Hematopoietic multipotent progenitor cell treated with erythropoietin and hydrocortisone succinate and interleukin-3 and kit ligand, for 8 days (in vitro differentiated cells): Measurements from ENCODE around the gene S1PR5.

Experiments used
- DNase-seq: peaks from one replicate; pipeline ENCODE4 v3.0.0-alpha.2; 2015

Gene S1PR5

DNA sequence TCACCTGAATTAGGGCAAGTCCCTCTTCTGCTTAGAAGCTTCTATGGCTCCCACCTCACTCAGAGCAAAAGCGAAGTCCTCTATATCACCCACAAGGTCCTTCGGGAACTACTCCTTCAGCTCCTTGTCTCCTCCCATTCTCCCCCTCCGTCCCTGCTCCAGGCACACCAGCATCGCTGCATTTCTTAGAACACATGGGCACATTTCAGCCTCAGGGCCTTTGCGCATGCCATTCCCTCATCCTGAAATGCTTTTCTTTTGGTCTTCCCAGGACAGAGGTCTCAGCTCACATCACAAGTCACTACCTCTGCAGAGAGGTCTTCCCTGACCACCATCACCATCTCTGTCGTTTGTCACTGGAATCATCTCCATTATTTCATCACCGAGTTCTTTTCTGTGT lies 4.0 kb downstream of the S1PR5 start:
- no peak for DNase-seq

DNA sequence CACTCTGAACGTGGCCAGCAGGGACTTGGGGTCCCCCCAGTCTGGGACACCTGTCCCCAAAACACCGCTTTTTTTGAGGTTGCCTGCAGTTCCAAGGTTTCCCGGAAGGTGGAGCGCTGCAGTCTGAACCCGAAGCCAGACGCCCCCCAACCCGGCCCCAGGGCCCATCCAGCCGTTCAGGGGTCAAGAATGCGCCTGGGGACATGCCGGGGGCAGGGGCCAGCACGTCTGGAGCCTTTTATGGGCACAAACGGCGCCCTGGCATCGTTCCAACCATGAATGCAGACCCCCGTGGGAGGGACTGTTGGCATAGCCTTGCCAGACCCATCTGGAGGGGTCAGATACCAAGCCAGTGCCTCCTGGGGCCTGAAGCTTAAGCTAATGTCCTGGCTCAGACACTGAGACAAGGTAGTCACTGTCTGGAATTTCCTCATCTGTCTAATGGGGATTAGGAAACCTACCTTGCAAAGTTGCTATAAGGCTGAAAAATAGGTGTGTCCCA lies 6.9 kb downstream of the S1PR5 start:
- DNase-seq: peak; percentile 50

DNA sequence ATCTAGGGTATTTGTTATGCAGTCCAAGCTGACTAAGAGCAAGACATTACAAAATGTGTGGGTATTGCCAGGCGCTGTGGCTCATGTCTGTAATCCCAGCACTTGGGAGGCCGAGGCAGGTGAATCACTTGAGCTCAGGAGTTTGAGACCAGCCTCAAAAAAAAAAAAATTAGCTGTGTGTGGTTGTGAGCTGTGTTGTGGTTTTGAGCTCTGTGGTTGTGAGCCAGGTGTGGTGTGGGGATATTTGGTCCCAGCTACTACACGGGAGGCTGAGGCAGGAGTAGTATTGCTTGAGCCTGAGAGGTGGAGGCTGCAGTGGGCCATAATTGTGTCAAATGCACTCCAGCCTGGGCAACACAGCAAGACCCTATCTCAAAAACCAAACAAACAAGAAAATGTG lies 8.5 kb downstream of the S1PR5 start:
- no peak for DNase-seq

DNA sequence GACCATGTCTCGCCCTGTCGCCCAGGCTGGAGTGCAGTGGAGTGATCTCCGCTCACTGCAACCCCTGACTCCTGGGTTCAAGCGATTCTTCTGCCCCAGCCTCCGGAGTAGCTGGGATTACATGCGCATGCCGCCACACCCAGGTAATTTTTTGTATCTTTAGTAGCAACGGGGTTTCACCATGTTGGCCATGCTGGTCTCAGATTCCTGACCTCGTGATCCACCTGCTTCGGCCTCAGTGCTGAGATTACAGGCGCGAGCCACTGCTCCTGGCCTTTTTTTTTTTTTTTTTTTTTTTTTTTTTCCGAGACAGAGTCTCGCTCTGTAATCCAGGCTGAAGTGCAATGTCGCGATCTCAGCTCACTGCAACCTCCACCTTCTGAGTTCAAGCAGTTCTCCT lies 9.2 kb downstream of the S1PR5 start:
- no peak for DNase-seq

DNA sequence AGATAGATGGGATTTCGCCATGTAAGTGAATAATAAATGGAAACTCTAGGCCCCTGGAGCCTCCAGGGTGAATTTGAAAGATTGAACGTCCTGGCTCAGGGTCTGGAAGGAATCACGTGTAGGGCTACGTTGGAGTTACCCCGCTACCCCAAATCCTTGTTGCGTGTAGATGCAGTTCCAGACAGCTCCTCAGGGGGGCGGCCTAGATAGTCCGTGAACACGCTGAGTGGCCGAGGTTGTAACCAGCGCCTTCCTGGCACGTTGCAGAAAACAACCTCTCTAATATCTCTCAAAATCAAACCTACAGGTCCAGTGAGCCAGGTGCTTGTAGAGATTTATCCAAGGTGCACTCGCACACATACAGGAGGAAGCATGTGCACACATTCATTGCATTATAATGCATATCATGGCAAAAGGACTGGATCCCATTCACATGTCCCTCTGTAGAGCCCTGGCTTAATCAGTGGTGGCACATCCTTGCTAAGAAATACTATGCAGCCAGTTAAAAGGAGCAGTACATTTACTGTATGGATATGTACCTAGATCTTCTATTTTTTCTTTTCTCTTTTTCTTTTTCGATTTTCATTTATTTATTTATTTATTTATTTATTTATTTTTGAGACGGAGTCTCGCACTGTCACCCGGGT lies 11.5 kb downstream of the S1PR5 start:
- DNase-seq: peak; percentile 84

DNA sequence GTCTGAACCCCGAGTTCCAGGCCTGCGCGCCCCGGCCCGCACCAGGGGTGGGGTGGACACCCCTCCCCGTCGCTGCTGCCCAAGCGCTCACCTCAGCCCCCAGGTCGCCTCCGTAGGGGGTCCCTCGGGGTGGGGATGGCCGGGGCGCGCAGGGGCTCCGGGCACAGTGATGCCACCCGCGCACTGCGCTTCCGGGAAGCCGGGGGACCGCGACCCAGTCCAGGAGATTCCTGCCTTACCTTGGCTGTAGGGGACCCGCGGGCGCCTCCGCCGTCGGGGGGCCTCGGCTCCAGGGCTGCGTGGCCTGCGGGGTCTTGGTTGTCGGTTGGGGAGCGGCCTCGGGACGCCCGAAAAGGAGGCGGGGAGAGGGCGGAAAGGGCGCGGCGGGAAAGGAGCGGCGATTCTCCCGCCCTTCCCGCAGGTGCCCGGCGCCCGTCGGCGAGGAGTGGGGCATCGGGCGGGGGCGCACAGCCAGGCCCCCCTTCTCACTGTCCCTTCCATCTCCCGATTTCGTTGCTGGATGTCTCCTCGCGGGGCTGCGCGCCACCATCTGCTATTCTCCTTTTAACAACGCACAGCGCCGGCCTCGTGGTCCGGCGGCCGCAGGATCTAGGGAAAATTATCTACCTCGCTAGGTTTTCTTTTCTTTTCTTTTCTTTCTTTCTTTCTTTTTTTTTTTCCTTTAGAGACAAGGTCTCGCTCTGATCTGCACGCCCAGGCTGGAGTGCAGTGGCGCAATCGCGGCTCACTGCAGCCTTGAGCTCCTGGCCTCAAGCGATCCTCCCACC lies 14.1 kb downstream of the S1PR5 start, which contains the start of gene KEAP1:
TSS of gene KEAP1 (minus strand) at position 355 of the 788 bp plus-strand sequence. CDS start 3,323 bp downstream, outside the sequence.
- peak; percentile 68 for DNase-seq

DNA sequence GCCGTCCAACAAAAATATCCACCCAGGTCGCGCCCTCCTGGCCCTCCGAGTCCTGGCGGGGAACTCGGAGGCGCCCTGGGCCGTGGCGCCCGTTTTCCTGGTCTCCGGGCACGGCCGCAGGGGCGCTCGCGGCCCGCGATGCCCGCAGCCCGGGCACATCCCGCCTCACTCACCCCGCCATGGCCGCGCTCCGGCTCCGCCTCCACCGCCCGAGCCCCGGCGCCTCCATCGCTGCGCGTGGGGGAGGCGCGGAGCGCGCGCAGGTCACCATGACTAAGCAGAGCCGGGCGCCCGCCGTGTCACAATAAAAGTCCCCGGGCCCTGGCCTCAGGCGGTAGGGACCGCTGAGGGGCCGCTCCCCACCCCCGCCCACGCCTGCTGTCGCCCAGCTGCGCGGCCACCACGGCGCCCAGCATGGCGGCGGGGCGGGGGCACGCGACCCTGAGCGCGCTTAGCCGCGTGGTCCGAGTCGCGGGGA lies 14.7 kb downstream of the S1PR5 start:
- peak; percentile 92 for DNase-seq

DNA sequence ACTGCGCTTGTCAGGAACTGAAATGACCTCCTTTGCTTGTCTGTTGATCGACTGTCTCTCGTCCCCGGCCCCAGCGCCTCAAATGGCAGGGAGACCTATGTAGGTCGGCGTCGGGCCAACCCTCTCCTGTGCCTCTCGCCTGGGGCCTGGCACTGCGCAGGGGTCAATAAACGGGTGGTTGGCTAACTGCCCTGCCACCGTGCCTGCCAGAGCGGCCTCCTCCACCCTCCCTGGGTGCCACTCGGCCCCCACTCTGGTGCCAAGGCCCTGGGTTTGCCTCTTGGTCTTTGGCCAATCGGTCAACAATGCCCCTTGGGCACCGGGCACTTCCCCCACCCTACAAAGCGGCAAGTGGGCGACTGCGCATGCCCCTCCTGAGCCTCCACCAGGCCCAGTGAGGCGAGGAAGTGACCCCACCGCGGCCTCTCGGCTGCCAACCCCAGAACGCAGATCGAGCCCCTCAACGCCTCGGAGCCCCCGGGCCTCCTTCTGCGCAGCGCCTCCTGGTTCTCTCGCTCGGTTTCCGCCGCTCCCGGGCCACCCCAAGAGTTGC lies 15.2 kb downstream of the S1PR5 start:
- peak; percentile 70 for DNase-seq

DNA sequence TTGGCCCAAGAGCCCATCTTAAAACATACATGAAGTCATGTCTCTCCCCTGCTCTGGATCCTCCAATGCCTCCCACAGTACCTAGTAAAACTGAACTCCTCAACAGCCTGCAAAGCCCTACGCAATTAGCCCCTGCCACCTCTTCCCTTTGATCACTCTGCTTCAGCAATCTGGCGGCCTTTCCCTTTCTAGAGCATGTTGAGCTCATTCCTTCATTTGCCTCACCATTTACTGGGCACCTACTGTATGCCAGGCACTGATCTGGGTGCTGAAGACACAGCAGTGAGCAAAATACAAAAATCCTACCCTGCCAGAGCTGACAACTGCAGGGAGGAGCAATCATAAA lies 17.0 kb downstream of the S1PR5 start:
- DNase-seq: no peak

- peak; percentile 37 for DNase-seq
Observed at GRCh38 chr19:10499550-10500246, 17.5 kb downstream of the S1PR5 start.

GRCh38 chr19:10497371-10497770 lies 19.9 kb downstream of the S1PR5 start:
- DNase-seq: no peak

- DNase-seq: no peak
Observed at GRCh38 chr19:10491472-10492047, 25.7 kb downstream of the S1PR5 start.

DNA sequence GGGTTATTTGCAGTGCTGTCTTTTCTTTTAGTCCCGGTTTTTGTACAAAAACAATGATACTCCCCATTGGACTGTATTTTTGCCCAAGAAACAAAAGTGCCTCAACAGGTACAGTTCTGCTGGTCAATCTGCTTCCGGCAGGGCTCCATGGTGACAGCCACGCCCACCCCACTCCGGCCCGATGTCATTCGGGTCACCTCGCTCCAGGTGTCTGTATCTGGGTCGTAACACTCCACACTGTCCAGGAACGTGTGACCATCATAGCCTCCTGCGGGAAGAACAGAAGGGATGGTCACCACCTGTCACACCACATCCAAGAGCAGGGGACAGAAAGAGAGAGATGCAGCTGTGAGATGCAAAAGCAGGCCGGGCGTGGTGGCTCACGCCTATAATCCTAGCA lies 30.7 kb downstream of the S1PR5 start:
- DNase-seq: no peak

DNA sequence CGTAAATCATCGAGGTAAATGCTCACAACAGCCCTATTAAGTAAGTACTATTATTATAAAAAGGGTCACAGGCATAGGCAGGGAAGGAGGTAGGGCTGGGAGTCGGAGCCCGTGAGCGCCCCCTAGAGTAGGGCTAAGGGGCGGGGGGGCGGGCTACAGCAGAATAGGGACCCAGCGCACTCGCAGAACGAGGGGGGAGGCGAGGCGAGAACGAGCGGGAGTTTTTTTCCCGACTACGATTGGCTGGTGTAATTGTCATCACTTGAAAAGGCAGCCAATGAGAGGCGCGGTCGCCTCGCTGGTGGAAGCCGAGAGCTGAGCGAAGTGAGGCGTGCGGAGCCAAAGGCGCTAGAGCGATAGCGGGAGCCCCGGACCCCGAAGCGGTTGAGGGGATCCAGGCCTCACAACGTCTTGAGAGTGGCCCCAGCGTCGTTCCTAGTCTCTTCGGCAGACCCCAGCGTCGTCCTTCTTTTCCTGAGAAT lies 38.3 kb downstream of the S1PR5 start:
- DNase-seq: peak; percentile 93

- peak; percentile 10 for DNase-seq
Observed at GRCh38 chr19:10478476-10478875, 38.8 kb downstream of the S1PR5 start.

GRCh38 chr19:10474962-10475451 lies 42.2 kb downstream of the S1PR5 start:
- peak; percentile 67 for DNase-seq

DNA sequence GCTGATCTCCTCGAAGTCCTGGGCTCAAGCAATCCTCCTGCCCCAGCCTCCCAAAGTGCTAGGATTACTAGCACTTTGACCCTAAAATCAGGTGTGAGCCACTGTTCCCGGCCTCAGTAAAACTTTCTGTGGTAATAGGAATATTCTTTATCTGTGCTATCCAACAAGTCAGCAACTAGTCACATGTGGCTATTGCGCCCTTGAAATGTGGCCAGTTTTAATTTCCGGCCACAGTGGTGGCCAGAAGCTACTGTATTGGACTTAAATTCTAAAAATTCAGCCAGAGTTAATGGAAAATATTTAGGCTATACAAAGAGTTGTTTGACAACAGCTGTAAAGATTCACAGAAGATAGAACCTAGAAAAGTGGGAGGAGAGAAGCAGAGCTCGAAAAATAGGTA lies 44.1 kb downstream of the S1PR5 start:
- DNase-seq: no peak

DNA sequence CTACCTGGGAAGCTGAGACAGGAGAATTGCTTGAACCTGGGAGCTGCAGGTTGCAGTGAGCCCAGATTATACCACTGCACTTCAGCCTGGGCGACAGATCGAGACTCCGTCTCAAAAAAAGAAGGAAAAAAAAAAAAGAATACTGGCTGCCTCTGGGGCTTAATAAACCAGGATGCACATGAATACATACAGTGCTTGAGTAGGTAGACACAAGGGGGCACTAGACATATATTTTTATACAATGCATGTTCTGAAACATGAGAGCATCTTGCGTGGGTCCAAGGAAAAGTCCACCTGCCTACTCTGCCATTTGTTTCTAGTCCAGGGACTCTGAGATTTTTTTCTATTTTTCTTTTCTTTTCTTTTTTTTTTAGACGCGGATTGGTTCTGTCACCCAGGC lies 45.3 kb downstream of the S1PR5 start:
- peak; percentile 73 for DNase-seq

GRCh38 chr19:10468133-10468532 lies 49.1 kb downstream of the S1PR5 start:
- no peak for DNase-seq

GRCh38 chr19:10467104-10467706 lies 50.0 kb downstream of the S1PR5 start:
- no peak for DNase-seq

DNA sequence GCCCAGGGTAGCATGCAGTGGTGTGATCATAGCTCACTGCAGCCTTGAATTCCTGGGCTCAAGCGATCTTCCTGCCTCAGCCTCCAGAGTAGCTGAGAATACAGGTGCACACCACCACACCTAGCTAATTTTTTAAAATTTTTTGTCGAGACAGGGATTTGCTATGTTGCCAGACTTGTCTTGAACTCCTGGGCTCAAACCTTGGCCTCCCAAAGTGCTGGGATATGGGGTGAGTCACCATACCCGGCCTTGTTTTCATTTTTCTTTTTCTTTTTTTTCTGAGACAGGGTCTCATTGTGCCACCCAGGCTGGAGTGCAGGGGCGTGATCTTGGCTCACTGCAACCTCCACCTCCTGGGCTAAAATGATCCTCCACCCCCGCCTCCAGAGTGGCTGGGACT lies 52.8 kb downstream of the S1PR5 start:
- no peak for DNase-seq
